ENCODE data around the gene PTPRD. TPM values are rescaled to one million over a fixed set of nuclear protein-coding genes. Genes with fewer than 3 reads are reported as not detected.

PTPRD gene
- total RNA-seq, 1 donor, result 26.3 TPM

DNA sequence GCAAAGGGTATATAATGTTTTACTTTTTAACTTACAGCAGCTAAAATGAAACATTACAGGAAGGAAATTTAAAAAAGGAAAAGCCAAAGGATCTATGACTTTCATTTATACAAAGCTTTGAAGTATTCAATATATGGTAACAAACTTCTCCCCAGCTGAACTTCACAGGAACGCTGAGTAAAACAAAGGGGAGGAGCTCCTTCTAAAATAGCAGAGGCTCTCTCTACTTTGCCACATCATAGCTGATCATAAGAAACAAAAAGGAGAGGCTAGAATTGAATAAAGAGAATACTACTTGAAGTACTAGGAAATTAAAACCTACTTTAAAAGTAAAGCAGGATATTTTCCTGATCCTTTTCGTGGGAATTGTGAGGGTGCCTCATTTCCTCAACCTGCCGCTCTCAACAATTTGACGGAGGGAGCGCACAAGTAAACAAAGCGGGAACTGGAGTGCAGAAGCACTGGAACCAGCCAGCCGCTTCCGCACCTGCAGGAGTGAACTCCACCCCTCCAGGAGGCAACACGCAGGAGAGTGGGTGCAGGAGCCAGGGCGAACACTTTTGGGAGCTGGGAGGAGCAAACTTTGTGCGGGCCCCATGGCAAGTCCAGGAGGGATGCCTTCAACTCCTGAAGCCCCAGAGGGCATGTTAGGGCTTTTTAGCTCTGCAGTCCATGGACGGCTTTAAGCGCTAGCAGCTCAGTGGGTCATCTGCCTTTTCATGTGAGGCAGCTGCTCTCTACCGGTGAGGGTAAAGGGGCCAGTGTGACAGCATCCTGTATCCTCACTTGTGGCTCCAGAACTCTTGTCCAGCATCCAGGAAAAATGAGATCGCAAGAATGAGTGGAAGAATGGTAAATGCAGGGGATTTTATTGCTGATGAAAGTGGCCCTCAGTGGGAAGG lies 757.4 kb downstream of the PTPRD start:
- no peak for DNase-seq (ENCODE audit: low read depth)
- TF ChIP-seq, protein P1, sequence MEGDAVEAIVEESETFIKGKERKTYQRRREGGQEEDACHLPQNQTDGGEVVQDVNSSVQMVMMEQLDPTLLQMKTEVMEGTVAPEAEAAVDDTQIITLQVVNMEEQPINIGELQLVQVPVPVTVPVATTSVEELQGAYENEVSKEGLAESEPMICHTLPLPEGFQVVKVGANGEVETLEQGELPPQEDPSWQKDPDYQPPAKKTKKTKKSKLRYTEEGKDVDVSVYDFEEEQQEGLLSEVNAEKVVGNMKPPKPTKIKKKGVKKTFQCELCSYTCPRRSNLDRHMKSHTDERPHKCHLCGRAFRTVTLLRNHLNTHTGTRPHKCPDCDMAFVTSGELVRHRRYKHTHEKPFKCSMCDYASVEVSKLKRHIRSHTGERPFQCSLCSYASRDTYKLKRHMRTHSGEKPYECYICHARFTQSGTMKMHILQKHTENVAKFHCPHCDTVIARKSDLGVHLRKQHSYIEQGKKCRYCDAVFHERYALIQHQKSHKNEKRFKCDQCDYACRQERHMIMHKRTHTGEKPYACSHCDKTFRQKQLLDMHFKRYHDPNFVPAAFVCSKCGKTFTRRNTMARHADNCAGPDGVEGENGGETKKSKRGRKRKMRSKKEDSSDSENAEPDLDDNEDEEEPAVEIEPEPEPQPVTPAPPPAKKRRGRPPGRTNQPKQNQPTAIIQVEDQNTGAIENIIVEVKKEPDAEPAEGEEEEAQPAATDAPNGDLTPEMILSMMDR (IDR thresholded peaks at IDR 0.05; ENCODE audit: insufficient read depth, low read depth, low read length), result no peak
- H3K4me3 ChIP-seq (ENCODE audit: low read depth, low read length), result no peak overlapping the region

DNA sequence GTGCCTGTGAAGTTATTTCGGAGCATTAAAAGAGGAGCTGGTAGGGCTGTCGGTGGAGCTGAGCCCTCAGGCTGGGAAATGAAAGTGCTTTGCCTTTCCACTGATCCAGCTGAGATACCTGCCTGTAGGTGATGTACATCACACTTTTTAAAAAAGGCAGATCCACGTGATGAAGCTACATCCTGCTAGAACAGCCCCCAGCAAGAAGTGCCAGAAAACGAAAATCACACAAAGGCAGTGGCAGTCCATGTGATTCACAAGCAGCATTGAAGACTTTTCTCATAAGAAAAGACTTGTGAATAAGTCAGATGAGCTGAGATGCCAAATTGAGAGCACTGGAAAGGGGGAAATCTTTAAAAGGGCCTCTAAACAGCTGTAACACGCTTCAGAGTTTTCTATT lies 765.1 kb downstream of the PTPRD start:
- no peak for DNase-seq (ENCODE audit: low read depth)
- TF ChIP-seq, protein P1 (IDR thresholded peaks at IDR 0.05; ENCODE audit: insufficient read depth, low read depth, low read length), result no peak

DNA sequence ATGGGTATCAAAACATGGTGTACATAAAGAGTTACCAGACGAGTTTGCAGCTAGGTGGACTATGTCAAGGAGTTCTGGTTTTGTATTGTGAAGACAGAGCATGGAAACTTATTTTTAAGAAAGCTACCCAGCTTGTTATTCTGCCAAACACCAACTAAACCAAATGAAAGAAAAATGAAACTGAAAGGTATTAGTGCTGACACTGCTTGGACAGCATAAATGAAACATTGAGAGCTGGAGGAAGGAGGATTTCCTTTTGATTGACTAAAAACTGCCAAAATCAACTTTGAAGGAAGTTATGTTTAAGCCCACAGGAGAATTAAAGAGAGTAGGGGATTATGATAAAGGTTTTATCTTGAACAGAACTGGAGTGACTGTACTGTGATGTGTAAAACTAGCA lies 766.2 kb downstream of the PTPRD start:
- no peak overlapping the region for H3K4me3 ChIP-seq (ENCODE audit: low read depth, low read length)
- TF ChIP-seq, protein P1 (IDR thresholded peaks at IDR 0.05; ENCODE audit: insufficient read depth, low read depth, low read length), result no peak
- DNase-seq (ENCODE audit: low read depth), result no peak

More for the DNA sequence above, 765.1 kb downstream of the PTPRD start:
- H3K4me3 ChIP-seq (ENCODE audit: low read depth, low read length), result no peak overlapping the region

DNA sequence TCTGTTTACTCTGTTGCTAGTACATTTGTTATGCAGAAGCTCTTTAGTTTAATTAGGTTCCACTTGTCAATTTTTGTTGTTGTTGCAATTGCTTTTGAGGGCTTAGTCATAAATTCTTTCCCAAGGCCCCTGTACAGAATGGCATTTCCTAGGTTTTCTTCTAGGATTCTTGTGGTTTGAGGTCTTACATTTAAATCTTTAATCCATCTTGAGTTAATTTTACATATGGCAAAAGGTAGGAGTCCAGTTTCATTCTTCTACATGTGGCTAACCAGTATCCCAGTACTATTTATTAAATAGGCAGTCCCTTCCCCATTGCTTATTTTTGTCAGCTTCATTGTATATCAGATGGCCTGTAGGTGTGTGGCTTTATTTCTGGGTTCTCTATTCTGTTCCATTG lies 792.4 kb downstream of the PTPRD start:
- TF ChIP-seq, protein P1 (IDR thresholded peaks at IDR 0.05; ENCODE audit: insufficient read depth, low read depth, low read length), result no peak
- DNase-seq (ENCODE audit: low read depth), result peak; percentile 6
- H3K4me3 ChIP-seq (ENCODE audit: low read depth, low read length), result no peak overlapping the region

DNA sequence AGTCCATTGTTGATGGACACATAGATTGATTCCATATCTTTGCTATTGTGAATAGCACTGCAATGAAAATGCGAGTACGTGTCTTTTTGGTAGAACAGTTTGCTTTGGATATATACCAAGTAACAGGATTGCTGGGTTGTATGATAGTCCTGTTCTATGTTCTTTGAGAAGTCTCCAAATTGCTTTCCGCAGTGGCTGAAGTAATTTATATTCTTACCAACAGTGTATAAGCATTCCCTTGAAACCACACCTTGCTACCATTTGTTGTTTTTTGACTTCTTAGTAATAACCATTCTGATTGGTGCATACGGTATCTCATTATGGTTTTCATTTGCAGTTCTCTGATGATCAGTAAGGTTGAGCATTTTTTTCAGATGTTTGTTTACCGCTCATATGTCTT lies 792.9 kb downstream of the PTPRD start:
- DNase-seq (ENCODE audit: low read depth), result no peak
- TF ChIP-seq, protein P1 (IDR thresholded peaks at IDR 0.05; ENCODE audit: insufficient read depth, low read depth, low read length), result no peak
- no peak overlapping the region for H3K4me3 ChIP-seq (ENCODE audit: low read depth, low read length)

DNA sequence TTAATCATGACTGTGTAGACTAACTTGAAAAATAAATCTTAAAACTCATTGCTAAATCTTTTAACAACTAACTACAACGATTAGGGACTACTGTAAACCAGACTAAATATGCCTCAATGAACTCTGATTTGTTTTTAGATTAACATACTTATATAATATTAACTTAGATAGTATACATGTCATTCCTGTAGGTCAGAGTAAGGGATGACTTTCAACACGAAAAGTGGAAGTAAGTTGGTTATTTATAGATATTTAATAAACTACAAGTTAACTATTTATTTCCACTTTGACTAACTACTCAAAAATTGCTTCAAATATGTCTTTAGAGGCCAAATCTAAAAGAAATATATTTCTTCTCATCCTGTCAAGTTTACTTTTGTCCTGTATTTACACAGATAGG lies 795.6 kb downstream of the PTPRD start:
- DNase-seq (ENCODE audit: low read depth), result no peak
- TF ChIP-seq, protein P1 (IDR thresholded peaks at IDR 0.05; ENCODE audit: insufficient read depth, low read depth, low read length), result no peak
- H3K4me3 ChIP-seq (ENCODE audit: low read depth, low read length), result no peak overlapping the region

Measured in fibroblast of villous mesenchyme (primary cell).